Trophoblast cell (in vitro differentiated cells and primary cell): Measurements from ENCODE around the gene PLEKHA1.

Experiments
- DNase-seq, 2 donors: peaks; one replicate each; pipeline ENCODE4 v3.0.0-alpha.2; 2016
- H2AFZ ChIP-seq: 2 replicates; pipeline ENCODE4 v1.6.1; 2013; ENCODE audit warnings: low read length, moderate library complexity, mild to moderate bottlenecking; ENCODE audit not compliant: insufficient read depth, poor library complexity
- H2AK5ac ChIP-seq: 2 replicates; pipeline ENCODE4 v1.6.1; 2013; ENCODE audit warnings: mild to moderate bottlenecking, low read length
- H2BK120ac ChIP-seq: 2 replicates; pipeline ENCODE4 v1.6.1; 2013; ENCODE audit warnings: low read length, mild to moderate bottlenecking, moderate library complexity; ENCODE audit not compliant: insufficient read depth, poor library complexity
- H2BK12ac ChIP-seq: 2 replicates; pipeline ENCODE4 v1.6.1; 2013; ENCODE audit warnings: mild to moderate bottlenecking, low read length, moderate library complexity
- H2BK5ac ChIP-seq: 2 replicates; pipeline ENCODE4 v1.6.1; 2013; ENCODE audit warnings: low read length, low read depth, moderate library complexity, mild to moderate bottlenecking; ENCODE audit not compliant: poor library complexity
- H3K14ac ChIP-seq: 2 replicates; pipeline ENCODE4 v1.6.1; 2013; ENCODE audit warnings: mild to moderate bottlenecking, low read length
- H3K18ac ChIP-seq: 2 replicates; pipeline ENCODE4 v1.6.1; 2013; ENCODE audit warnings: mild to moderate bottlenecking, low read length
- H3K23ac ChIP-seq: 2 replicates; pipeline ENCODE4 v1.6.1; 2013; ENCODE audit warnings: low read length
- H3K27ac ChIP-seq: 2 replicates; pipeline ENCODE4 v1.5.1; 2013; ENCODE audit warnings: low read depth, mild to moderate bottlenecking, inconsistent platforms, low read length, moderate library complexity
- H3K27me3 ChIP-seq: 2 replicates; pipeline ENCODE4 v1.6.1; 2013; ENCODE audit warnings: inconsistent platforms, mild to moderate bottlenecking, low read length, moderate library complexity; ENCODE audit not compliant: insufficient read depth
- H3K36me3 ChIP-seq, 2 experiments: 1 replicate in 1 of 2; 2 replicates in 1 of 2; pipeline ENCODE4 v1.6.1; 2013; ENCODE audit warnings: low read length in 2 of 2, mild to moderate bottlenecking in 2 of 2, moderate library complexity in 1 of 2; ENCODE audit not compliant: insufficient read depth in 2 of 2, control insufficient read depth in 1 of 2
- H3K4ac ChIP-seq: 2 replicates; pipeline ENCODE4 v1.6.1; 2013; ENCODE audit warnings: low read depth, mild to moderate bottlenecking, low read length, moderate library complexity
- H3K4me1 ChIP-seq, 2 experiments: 1 replicate in 1 of 2; 2 replicates in 1 of 2; pipeline ENCODE4 v1.6.1; 2013; ENCODE audit warnings: low read length in 2 of 2, mild to moderate bottlenecking in 2 of 2, moderate library complexity in 1 of 2; ENCODE audit not compliant: insufficient read depth in 2 of 2, control insufficient read depth in 1 of 2
- H3K4me2 ChIP-seq: 2 replicates; pipeline ENCODE4 v1.6.1; 2013; ENCODE audit warnings: inconsistent platforms, mild to moderate bottlenecking, low read length, moderate library complexity
- H3K4me3 ChIP-seq: 2 replicates; pipeline ENCODE4 v1.5.1; 2013; ENCODE audit warnings: mild to moderate bottlenecking, low read depth, low read length, inconsistent platforms
- H3K79me1 ChIP-seq: one replicate; pipeline ENCODE4 v1.6.1; 2013; ENCODE audit warnings: low read length
- H3K79me2 ChIP-seq: 2 replicates; pipeline ENCODE4 v1.6.1; 2013; ENCODE audit warnings: low read length, mild to moderate bottlenecking; ENCODE audit not compliant: control insufficient read depth, insufficient read depth, poor library complexity
- H3K9ac ChIP-seq: 2 replicates; pipeline ENCODE4 v1.6.1; 2013; ENCODE audit warnings: mild to moderate bottlenecking, low read length
- H3K9me3 ChIP-seq: 2 replicates; pipeline ENCODE4 v1.6.1; 2013; ENCODE audit warnings: low read depth, mild to moderate bottlenecking, control low read depth, inconsistent platforms, low read length; ENCODE audit not compliant: insufficient read depth
- H4K12ac ChIP-seq: 2 replicates; pipeline ENCODE4 v1.6.1; 2013; ENCODE audit warnings: low read depth, mild to moderate bottlenecking, low read length, moderate library complexity
- H4K8ac ChIP-seq: 2 replicates; pipeline ENCODE4 v1.6.1; 2013; ENCODE audit warnings: low read depth, mild to moderate bottlenecking, low read length, moderate library complexity
- H4K91ac ChIP-seq: one replicate; pipeline ENCODE4 v1.6.1; 2013; ENCODE audit warnings: low read depth, mild to moderate bottlenecking, low read length, moderate library complexity
- WGBS: extraction: QIAGEN DNeasy Blood & Tissue Kit; methylation state at CpG from one replicate; pipeline ENCODE4 v1.1.7; 2013; ENCODE audit warnings: missing lambda C conversion rate; ENCODE audit not compliant: insufficient read length, insufficient coverage; ENCODE audit errors: extremely low coverage; 5-methylcytosine and 5-hydroxymethylcytosine counted together

PLEKHA1 gene

GRCh38 chr10:122374859-122375678 is 561 bp downstream of the PLEKHA1 start:
- Histone ChIP-seq H3K14ac (peak overlapping the region; percentile 89), H3K36me3 (no peaks in the 10 kb centered on the region), H4K8ac (peak overlapping the region; percentile 98), H4K12ac (peak overlapping the region; percentile 100), H3K18ac (peak overlapping the region; percentile 99), H3K4ac (peak overlapping the region; percentile 1), H2AK5ac (no peak overlapping the region), H3K4me2 (peak overlapping the region; percentile 98), H3K9ac (peak overlapping the region; percentile 86), H3K79me1 (peaks cover 11% of the 10 kb centered on the region), H3K79me2 (peaks cover 7% of the 10 kb centered on the region), H3K4me3 (peak overlapping the region; percentile 96), H4K91ac (peak overlapping the region; percentile 99), H2AFZ (peak overlapping the region; percentile 98), H3K9me3 (no peaks in the 10 kb centered on the region), H2BK12ac (peak overlapping the region; percentile 45), H3K23ac (no peak overlapping the region), H2BK5ac (peak overlapping the region; percentile 89), H2BK120ac (peak overlapping the region; percentile 88), H3K27me3 (no peaks in the 10 kb centered on the region), H3K27ac (peak overlapping the region; percentile 91), H3K4me1 (peaks cover 2 to 5% of the 10 kb centered on the region in 2 experiments)
- no CpG with 5 or more reads among the region's 89 CpGs for WGBS
- DNase-seq = peak; percentile 58 to 72

GRCh38 chr10:122375679-122376160 is 1.2 kb downstream of the PLEKHA1 start:
- Histone ChIP-seq H3K23ac (no peak overlapping the region), H3K27ac (peak overlapping the region; percentile 91), H2BK5ac (peak overlapping the region; percentile 16), H3K4ac (no peak overlapping the region), H3K4me3 (peak overlapping the region; percentile 96), H3K4me2 (peak overlapping the region; percentile 98), H2AK5ac (no peak overlapping the region), H4K8ac (no peak overlapping the region), H3K27me3 (no peaks in the 10 kb centered on the region), H3K9me3 (no peaks in the 10 kb centered on the region), H3K79me1 (peaks cover 11% of the 10 kb centered on the region), H4K12ac (peak overlapping the region; percentile 4), H4K91ac (no peak overlapping the region), H2BK120ac (no peak overlapping the region), H2AFZ (peak overlapping the region; percentile 98), H3K4me1 (peaks cover 0 to 5% of the 10 kb centered on the region in 2 experiments), H3K36me3 (no peaks in the 10 kb centered on the region), H2BK12ac (no peak overlapping the region), H3K9ac (peak overlapping the region; percentile 86), H3K18ac (no peak overlapping the region), H3K79me2 (peaks cover 7% of the 10 kb centered on the region), H3K14ac (no peak overlapping the region)
- no CpG with 5 or more reads among the region's 7 CpGs for WGBS
- DNase-seq = no peak

GRCh38 chr10:122376364-122376961 is 2.0 kb downstream of the PLEKHA1 start:
- no peaks in the 10 kb centered on the region for H3K27me3 ChIP-seq
- no peak overlapping the region for H3K4me3 ChIP-seq
- H2AK5ac ChIP-seq = no peak overlapping the region
- H3K18ac ChIP-seq = no peak overlapping the region
- H3K9me3 ChIP-seq = no peaks in the 10 kb centered on the region
- H2AFZ ChIP-seq = no peak overlapping the region
- H3K4ac ChIP-seq = no peak overlapping the region
- H3K27ac ChIP-seq = no peak overlapping the region
- no peak overlapping the region for H2BK12ac ChIP-seq
- no peak overlapping the region for H3K4me2 ChIP-seq
- H4K8ac ChIP-seq = no peak overlapping the region
- no peak overlapping the region for H3K14ac ChIP-seq
- no peak overlapping the region for H2BK120ac ChIP-seq
- peaks cover 7% of the 10 kb centered on the region for H3K79me2 ChIP-seq
- no peak overlapping the region for H3K9ac ChIP-seq
- H3K36me3 ChIP-seq = no peaks in the 10 kb centered on the region
- H2BK5ac ChIP-seq = no peak overlapping the region
- no CpG with 5 or more reads among the region's 11 CpGs for WGBS
- no peak overlapping the region for H3K23ac ChIP-seq
- DNase-seq = no peak
- H4K91ac ChIP-seq = no peak overlapping the region
- H4K12ac ChIP-seq = no peak overlapping the region
- peaks cover 0 to 6% of the 10 kb centered on the region in 2 experiments for H3K4me1 ChIP-seq
- peaks cover 11% of the 10 kb centered on the region for H3K79me1 ChIP-seq

GRCh38 chr10:122379041-122379440 is 4.5 kb downstream of the PLEKHA1 start:
- no peak overlapping the region for H2AK5ac ChIP-seq
- H3K79me1 ChIP-seq = peaks cover 7% of the 10 kb centered on the region
- no peak overlapping the region for H2BK120ac ChIP-seq
- no peak overlapping the region for H3K23ac ChIP-seq
- H2BK5ac ChIP-seq = no peak overlapping the region
- H4K12ac ChIP-seq = no peak overlapping the region
- no CpG with 5 or more reads among the region's 5 CpGs for whole genome bisulfite sequencing
- no peak overlapping the region for H3K18ac ChIP-seq
- peaks cover 0 to 3% of the 10 kb centered on the region in 2 experiments for H3K4me1 ChIP-seq
- DNase-seq = no peak
- no peak overlapping the region for H3K14ac ChIP-seq
- H3K27me3 ChIP-seq = no peaks in the 10 kb centered on the region
- H3K27ac ChIP-seq = no peak overlapping the region
- H3K79me2 ChIP-seq = peaks cover 7% of the 10 kb centered on the region
- no peak overlapping the region for H3K4me3 ChIP-seq
- no peak overlapping the region for H3K4ac ChIP-seq
- H2BK12ac ChIP-seq = no peak overlapping the region
- H3K36me3 ChIP-seq = no peaks in the 10 kb centered on the region
- H3K9ac ChIP-seq = no peak overlapping the region
- no peak overlapping the region for H4K91ac ChIP-seq
- no peak overlapping the region for H4K8ac ChIP-seq
- no peaks in the 10 kb centered on the region for H3K9me3 ChIP-seq
- H2AFZ ChIP-seq = no peak overlapping the region
- H3K4me2 ChIP-seq = no peak overlapping the region
